ENCODE results near the gene PCBP3.

The PCBP3 gene

DNA sequence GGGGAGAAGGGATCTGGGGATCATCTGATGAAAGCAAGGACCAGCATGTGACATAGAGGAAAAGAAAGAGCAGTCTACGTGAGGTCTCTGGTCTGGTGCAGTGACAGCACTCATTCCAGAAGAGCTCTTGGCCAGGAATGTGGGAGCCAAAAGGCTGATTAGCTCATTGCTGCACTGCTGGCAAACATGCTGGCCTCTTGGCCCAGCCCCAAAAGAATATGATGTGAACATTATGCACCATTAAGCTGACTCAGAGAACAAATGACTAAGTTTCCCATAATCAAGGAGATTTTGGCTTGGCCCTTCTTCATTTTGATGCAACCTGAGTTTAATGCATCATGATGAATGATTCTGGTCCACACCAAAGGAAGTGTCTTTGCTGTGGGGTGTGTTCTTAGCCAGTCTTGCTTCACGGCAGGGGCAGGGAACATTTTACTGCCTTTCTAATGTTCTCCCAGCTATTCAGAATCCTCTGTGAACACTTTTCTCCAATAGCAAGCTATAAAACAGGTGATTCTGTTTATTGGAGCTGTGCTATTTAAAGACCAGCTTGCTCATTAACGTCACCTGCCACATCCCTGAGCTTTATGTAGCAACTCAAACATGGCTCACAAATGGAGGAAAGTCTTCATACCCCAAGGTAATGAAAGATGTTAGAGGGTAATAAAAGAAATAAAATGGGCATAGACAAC lies 55.1 kb downstream of the PCBP3 start:
- no peaks in the 10 kb centered on the region for H3K4me1 ChIP-seq (ENCODE audit: control insufficient read depth in 1 of 2, insufficient read depth in 1 of 2, low read depth in 1 of 2, low read length in 1 of 2)
- H3K36me3 ChIP-seq, result no peaks in the 10 kb centered on the region
- H3K27me3 ChIP-seq, result no peaks in the 10 kb centered on the region
- TF ChIP-seq, protein P1, sequence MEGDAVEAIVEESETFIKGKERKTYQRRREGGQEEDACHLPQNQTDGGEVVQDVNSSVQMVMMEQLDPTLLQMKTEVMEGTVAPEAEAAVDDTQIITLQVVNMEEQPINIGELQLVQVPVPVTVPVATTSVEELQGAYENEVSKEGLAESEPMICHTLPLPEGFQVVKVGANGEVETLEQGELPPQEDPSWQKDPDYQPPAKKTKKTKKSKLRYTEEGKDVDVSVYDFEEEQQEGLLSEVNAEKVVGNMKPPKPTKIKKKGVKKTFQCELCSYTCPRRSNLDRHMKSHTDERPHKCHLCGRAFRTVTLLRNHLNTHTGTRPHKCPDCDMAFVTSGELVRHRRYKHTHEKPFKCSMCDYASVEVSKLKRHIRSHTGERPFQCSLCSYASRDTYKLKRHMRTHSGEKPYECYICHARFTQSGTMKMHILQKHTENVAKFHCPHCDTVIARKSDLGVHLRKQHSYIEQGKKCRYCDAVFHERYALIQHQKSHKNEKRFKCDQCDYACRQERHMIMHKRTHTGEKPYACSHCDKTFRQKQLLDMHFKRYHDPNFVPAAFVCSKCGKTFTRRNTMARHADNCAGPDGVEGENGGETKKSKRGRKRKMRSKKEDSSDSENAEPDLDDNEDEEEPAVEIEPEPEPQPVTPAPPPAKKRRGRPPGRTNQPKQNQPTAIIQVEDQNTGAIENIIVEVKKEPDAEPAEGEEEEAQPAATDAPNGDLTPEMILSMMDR (IDR thresholded peaks at IDR 0.05), result no peak
- no peak overlapping the region for H3K27ac ChIP-seq
- no peaks in the 10 kb centered on the region for H3K9me3 ChIP-seq
- no peak overlapping the region for H3K4me3 ChIP-seq (ENCODE audit: low read depth in 1 of 2, low read length in 1 of 2)

- H3K36me3 ChIP-seq, result no peaks in the 10 kb centered on the region
- H3K27ac ChIP-seq, result no peak overlapping the region
- H3K27me3 ChIP-seq, result no peaks in the 10 kb centered on the region
- no peaks in the 10 kb centered on the region for H3K4me1 ChIP-seq (ENCODE audit: control insufficient read depth in 1 of 2, insufficient read depth in 1 of 2, low read depth in 1 of 2, low read length in 1 of 2)
- TF ChIP-seq, protein P1 (IDR thresholded peaks at IDR 0.05), result no peak
- no peak overlapping the region for H3K4me3 ChIP-seq (ENCODE audit: low read depth in 1 of 2, low read length in 1 of 2)
- no peaks in the 10 kb centered on the region for H3K9me3 ChIP-seq
These were observed 55.9 kb downstream of the PCBP3 start for GRCh38 chr21:45699251-45699942.

GRCh38 chr21:45699966-45700365 lies 56.4 kb downstream of the PCBP3 start:
- TF ChIP-seq, protein P1 (IDR thresholded peaks at IDR 0.05), result no peak
- Histone ChIP-seq H3K9me3 (no peaks in the 10 kb centered on the region), H3K27ac (no peak overlapping the region)

GRCh38 chr21:45700461-45700860 lies 56.9 kb downstream of the PCBP3 start:
- Histone ChIP-seq H3K9me3 (no peaks in the 10 kb centered on the region), H3K4me1 (ENCODE audit: control insufficient read depth in 1 of 2, insufficient read depth in 1 of 2, low read depth in 1 of 2, low read length in 1 of 2) (no peaks in the 10 kb centered on the region), H3K4me3 (ENCODE audit: low read depth in 1 of 2, low read length in 1 of 2) (no peak overlapping the region), H3K36me3 (no peaks in the 10 kb centered on the region), H3K27me3 (no peaks in the 10 kb centered on the region), H3K27ac (no peak overlapping the region)
- TF ChIP-seq, protein P1 (IDR thresholded peaks at IDR 0.05), result no peak

More at GRCh38 chr21:45699966-45700365, 56.4 kb downstream of the PCBP3 start:
- no peaks in the 10 kb centered on the region for H3K27me3 ChIP-seq
- H3K4me1 ChIP-seq (ENCODE audit: control insufficient read depth in 1 of 2, insufficient read depth in 1 of 2, low read depth in 1 of 2, low read length in 1 of 2), result no peaks in the 10 kb centered on the region
- no peaks in the 10 kb centered on the region for H3K36me3 ChIP-seq
- no peak overlapping the region for H3K4me3 ChIP-seq (ENCODE audit: low read depth in 1 of 2, low read length in 1 of 2)

DNA sequence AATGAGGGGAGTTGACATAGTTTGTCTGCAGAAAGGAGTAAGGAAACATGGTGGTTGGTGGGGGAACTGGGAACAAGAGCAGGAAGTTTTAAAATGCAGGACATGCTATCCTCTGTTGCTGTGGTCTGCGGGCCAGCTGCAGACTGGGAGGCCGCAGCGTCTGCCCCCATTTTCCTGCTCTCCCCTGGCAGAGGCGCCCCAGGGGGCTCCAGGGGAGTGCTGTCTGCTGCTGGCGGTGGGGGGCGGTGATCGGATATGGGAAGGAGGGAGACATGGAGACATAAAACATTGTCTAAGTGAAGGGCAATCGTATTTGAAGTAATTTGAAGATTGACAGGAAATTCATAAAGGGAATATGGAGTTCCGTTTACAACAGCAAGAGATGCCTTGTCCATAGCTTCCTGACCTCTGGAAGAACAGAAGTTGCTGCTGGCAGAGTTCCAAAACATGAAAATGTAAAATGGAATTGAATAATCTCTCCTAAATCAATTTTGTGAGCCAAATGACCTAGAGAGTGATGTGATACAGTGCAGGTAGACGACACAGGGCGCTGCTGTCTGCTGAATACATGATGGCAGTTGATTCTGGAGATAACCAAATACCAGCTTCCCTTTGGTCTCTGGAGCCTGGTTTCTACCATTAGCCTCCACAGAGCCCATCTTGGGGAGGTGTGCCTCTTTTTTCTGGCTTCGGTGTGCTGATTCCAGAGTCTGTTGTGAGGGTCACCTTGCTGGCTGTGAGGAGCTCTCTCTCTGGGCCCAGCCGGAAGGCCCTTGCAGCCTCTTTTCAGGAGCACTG lies 61.0 kb downstream of the PCBP3 start:
- Histone ChIP-seq H3K36me3 (no peaks in the 10 kb centered on the region), H3K4me3 (ENCODE audit: low read depth in 1 of 2, low read length in 1 of 2) (no peak overlapping the region), H3K4me1 (ENCODE audit: control insufficient read depth in 1 of 2, insufficient read depth in 1 of 2, low read depth in 1 of 2, low read length in 1 of 2) (peaks cover 16 to 19% of the 10 kb centered on the region in 2 experiments), H3K27me3 (no peaks in the 10 kb centered on the region), H3K27ac (no peak overlapping the region), H3K9me3 (no peaks in the 10 kb centered on the region)
- TF ChIP-seq, protein P1 (IDR thresholded peaks at IDR 0.05), result no peak
